CD4-positive, alpha-beta T cell (primary cell): ENCODE measurements around the gene FRAT1. TPM values are rescaled to one million over a fixed set of nuclear protein-coding genes. Genes with fewer than 3 reads are reported as not detected.
A peak's percentile ranks its signal among the peaks of the same experiment; 100 is the strongest.

ENCODE experiments used
- ATAC-seq: fragments of 200-7000 bp; cut with Tn5 transposase; one replicate; pipeline ENCODE4 v1.10.0; 2022; ENCODE audit warnings: mild to moderate bottlenecking; ENCODE audit not compliant: poor library complexity
- CTCF ChIA-PET: fragments of 350-600 bp; sonication (Branson Sonifier 250); formaldehyde crosslinking; loops from one replicate; lab custom pipeline; 2021; ENCODE audit warnings: antibody characterized with exemption, inconsistent platforms; lab: Charles Lee
- POLR2A ChIA-PET: fragments of 350-600 bp; sonication (Branson Sonifier 250); formaldehyde crosslinking; loops from one replicate; lab custom pipeline; 2021; ENCODE audit warnings: antibody characterized with exemption, inconsistent platforms; lab: Charles Lee
- DNase-seq, 14 experiments: peaks; one replicate each; pipeline ENCODE4 v3.0.0-alpha.2; 2013 to 2020; ENCODE audit warnings: mixed read lengths in 2 of 14
- H3K27ac ChIP-seq, 2 donors: one replicate each; pipeline versions ENCODE4 v1.5.1 to v1.7.0; 2013; ENCODE audit warnings: low read length in 2 of 2, low read depth in 1 of 2, mild to moderate bottlenecking in 1 of 2
- H3K27me3 ChIP-seq, 2 experiments: 1 replicate in 1 of 2; 2 replicates in 1 of 2; pipeline versions ENCODE4 v1.6.1 to v1.7.0; 2013; ENCODE audit warnings: low read length in 2 of 2, control low read depth in 1 of 2, mild to moderate bottlenecking in 1 of 2, moderate library complexity in 1 of 2; ENCODE audit not compliant: insufficient read depth in 2 of 2, control insufficient read depth in 1 of 2
- H3K36me3 ChIP-seq: one replicate; pipeline ENCODE4 v1.6.1; 2013; ENCODE audit warnings: low read length, control low read depth; ENCODE audit not compliant: insufficient read depth
- H3K4me1 ChIP-seq: one replicate; pipeline ENCODE4 v1.6.1; 2013; ENCODE audit warnings: low read length, control low read depth; ENCODE audit not compliant: insufficient read depth
- H3K4me3 ChIP-seq: one replicate; pipeline ENCODE4 v1.5.1; 2013; ENCODE audit warnings: mild to moderate bottlenecking, low read length, moderate library complexity
- H3K9me3 ChIP-seq, 2 experiments: 1 replicate in 1 of 2; 2 replicates in 1 of 2; pipeline versions ENCODE4 v1.6.1 to v1.7.0; 2013; ENCODE audit warnings: low read length in 2 of 2, mild to moderate bottlenecking in 2 of 2, control low read depth in 1 of 2, moderate library complexity in 1 of 2; ENCODE audit not compliant: control insufficient read depth in 1 of 2, insufficient read depth in 1 of 2
- H3K27ac Mint-ChIP-seq: one replicate; pipeline ENCODE4 v1.8.0; 2020; ENCODE audit warnings: mixed read lengths
- H3K27me3 Mint-ChIP-seq: one replicate; pipeline ENCODE4 v1.8.0; 2021; ENCODE audit warnings: mixed read lengths
- H3K36me3 Mint-ChIP-seq: one replicate; pipeline ENCODE4 v1.8.0; 2021; ENCODE audit warnings: low read depth, mixed read lengths
- H3K4me1 Mint-ChIP-seq: one replicate; pipeline ENCODE4 v1.8.0; 2021; ENCODE audit warnings: low read depth, mixed read lengths
- H3K4me3 Mint-ChIP-seq: one replicate; pipeline ENCODE4 v1.8.0; 2020; ENCODE audit warnings: mild to moderate bottlenecking, mixed read lengths
- H3K9me3 Mint-ChIP-seq: one replicate; pipeline ENCODE4 v1.8.0; 2020; ENCODE audit warnings: mixed read lengths
- CTCF ChIP-seq: fragments of 200-600 bp; IDR thresholded peaks from one replicate; pipeline ENCODE4 v1.8.0; 2022; ENCODE audit warnings: antibody characterized with exemption, mild to moderate bottlenecking
- intact Hi-C, 2 experiments: fragments of 100-400 bp; cut with DNase I in 1 of 2; cut with micrococcal nuclease in 1 of 2; formaldehyde crosslinking; loops; one replicate each; pipeline versions ENCODE4 v1.15.1 to v1.9.0; 2023 to 2025; cut with DNase I, micrococcal nuclease
- total RNA-seq, 174 experiments: library from RNA in 2 of 174; stranded (reverse) in 2 of 174; gene quantifications; one replicate each; pipeline ENCODE4 v1.2.3 and lab custom pipeline; 2021 to 2026

Gene FRAT1
- total RNA-seq, 2 experiments from 2014 or later: 45.2 to 45.5 TPM

- peaks cover 48% of the 10 kb centered on the region for H3K36me3 Mint-ChIP-seq
- H3K4me1 Mint-ChIP-seq: no peaks in the 10 kb centered on the region
- ChIA-PET POLR2A (interaction anchor here (1.2 kb wide), 1 partner anchor 22 kb away, joined by 5 read pairs; the partner anchor contains the start of gene FRAT2), CTCF (interaction anchor here (0.5 to 2.8 kb wide), 5 partner anchors 8 to 122 kb away, joined by 3 to 20 read pairs (median 3); no protein-coding TSS in a partner anchor)
- H3K27me3 Mint-ChIP-seq: no peaks in the 10 kb centered on the region
- TF ChIP-seq CTCF: no peak
- no peak overlapping the region for H3K4me3 Mint-ChIP-seq
- Histone ChIP-seq H3K36me3 (peaks cover 19% of the 10 kb centered on the region), H3K27ac (no peak overlapping the region), H3K27me3 (no peaks in the 10 kb centered on the region), H3K4me1 (peaks cover 3% of the 10 kb centered on the region), H3K4me3 (no peak overlapping the region), H3K9me3 (no peaks in the 10 kb centered on the region)
- intact Hi-C loops: loop anchor here in 1 of 2 experiments (10.0 kb wide), 1 partner anchor 282 kb away; no protein-coding TSS in a partner anchor
- ATAC-seq: no peak
- H3K27ac Mint-ChIP-seq: no peak overlapping the region
- peak in 1 of 14 experiments; percentile 47 for DNase-seq
- no peaks in the 10 kb centered on the region for H3K9me3 Mint-ChIP-seq
Observed at GRCh38 chr10:97356318-97356914, 37.3 kb downstream of the FRAT1 start.

- ATAC-seq (no peak), DNase-seq (no peak)
- H3K9me3 Mint-ChIP-seq: no peaks in the 10 kb centered on the region
- H3K27me3 ChIP-seq: no peaks in the 10 kb centered on the region
- peaks cover 48% of the 10 kb centered on the region for H3K36me3 Mint-ChIP-seq
- H3K36me3 ChIP-seq: peaks cover 19% of the 10 kb centered on the region
- TF ChIP-seq CTCF: no peak
- H3K4me1 Mint-ChIP-seq: no peaks in the 10 kb centered on the region
- no peak overlapping the region for H3K27ac Mint-ChIP-seq
- no peak overlapping the region for H3K4me3 ChIP-seq
- H3K4me1 ChIP-seq: peaks cover 3% of the 10 kb centered on the region
- ChIA-PET POLR2A (no interaction called here), CTCF (interaction anchor here (2.8 kb wide), 1 partner anchor 79 kb away, joined by 20 read pairs; no protein-coding TSS in a partner anchor)
- no peaks in the 10 kb centered on the region for H3K9me3 ChIP-seq
- H3K4me3 Mint-ChIP-seq: no peak overlapping the region
- H3K27ac ChIP-seq: no peak overlapping the region
- intact Hi-C loops: loop anchor here in 1 of 2 experiments (10.0 kb wide), 1 partner anchor 282 kb away; no protein-coding TSS in a partner anchor
- H3K27me3 Mint-ChIP-seq: no peaks in the 10 kb centered on the region
Observed at GRCh38 chr10:97356918-97357317, 37.8 kb downstream of the FRAT1 start.

GRCh38 chr10:97358349-97358748, 39.3 kb downstream of the FRAT1 start:
- CTCF ChIA-PET: interaction anchor here (3.0 kb wide), 1 partner anchor 80 kb away, joined by 11 read pairs; no protein-coding TSS in a partner anchor
- Histone ChIP-seq H3K9me3 (no peaks in the 10 kb centered on the region), H3K36me3 (peaks cover 23% of the 10 kb centered on the region), H3K4me3 (no peak overlapping the region), H3K27ac (no peak overlapping the region), H3K4me1 (peaks cover 3% of the 10 kb centered on the region), H3K27me3 (no peaks in the 10 kb centered on the region)
- no peak for DNase-seq
- Mint-ChIP-seq H3K27me3 (no peaks in the 10 kb centered on the region), H3K9me3 (no peaks in the 10 kb centered on the region), H3K4me3 (no peak overlapping the region), H3K36me3 (peaks cover 55% of the 10 kb centered on the region), H3K4me1 (no peaks in the 10 kb centered on the region), H3K27ac (no peak overlapping the region)
- POLR2A ChIA-PET: no interaction called here
- no peak for TF ChIP-seq CTCF
- no peak for ATAC-seq
- intact Hi-C loops: loop anchor here in 1 of 2 experiments (10.0 kb wide), 1 partner anchor 284 kb away; no protein-coding TSS in a partner anchor
